Osteoblast (primary cell): ENCODE data around the gene ASL. TPM values are rescaled to one million over a fixed set of nuclear protein-coding genes. Genes with fewer than 3 reads are reported as not detected.
"Not testable (repeated sequence)": the region's sequence is repeated elsewhere in the genome, so short reads cannot be mapped to it uniquely, and the experiment has no call there.

Experiments used
- DNase-seq: peaks from one replicate; pipeline ENCODE4 v3.0.0; 2011; ENCODE audit warnings: low spot score, mixed read lengths; ENCODE audit not compliant: insufficient read length; ENCODE audit errors: missing footprints
- H2AFZ ChIP-seq: 2 replicates; pipeline ENCODE4 v1.6.0; 2011; ENCODE audit warnings: mild to moderate bottlenecking, low read length
- H3K27ac ChIP-seq: 2 replicates; pipeline ENCODE4 v1.5.1; 2011; ENCODE audit warnings: mild to moderate bottlenecking, low read depth, low read length, moderate library complexity
- H3K27me3 ChIP-seq: 2 replicates; pipeline ENCODE4 v1.6.0; 2012; ENCODE audit warnings: mild to moderate bottlenecking, control low read depth, inconsistent platforms, low read length, moderate library complexity; ENCODE audit not compliant: insufficient read depth
- H3K36me3 ChIP-seq: 2 replicates; pipeline ENCODE4 v1.5.1; 2011; ENCODE audit warnings: mild to moderate bottlenecking, low read length, control low read depth, moderate library complexity; ENCODE audit not compliant: insufficient read depth
- H3K4me1 ChIP-seq: 2 replicates; pipeline ENCODE4 v1.5.1; 2011; ENCODE audit warnings: mild to moderate bottlenecking, low read length, control low read depth, moderate library complexity; ENCODE audit not compliant: insufficient read depth
- H3K4me2 ChIP-seq: 2 replicates; pipeline ENCODE4 v1.6.0; 2011; ENCODE audit warnings: mild to moderate bottlenecking, low read length; ENCODE audit not compliant: insufficient read depth
- H3K4me3 ChIP-seq: fragments of 200-600 bp; sonication (generic); 3 replicates; pipeline ENCODE4 v1.5.1; 2012; ENCODE audit warnings: mild to moderate bottlenecking, low read length, inconsistent platforms; ENCODE audit not compliant: insufficient read depth
- H3K79me2 ChIP-seq: 2 replicates; pipeline ENCODE4 v1.6.0; 2012; ENCODE audit warnings: mild to moderate bottlenecking, low read length, control low read depth, inconsistent platforms; ENCODE audit not compliant: insufficient read depth
- H3K9me3 ChIP-seq: 2 replicates; pipeline ENCODE4 v1.5.1; 2011; ENCODE audit warnings: low read depth, low read length, control low read depth
- H4K20me1 ChIP-seq: 2 replicates; pipeline ENCODE4 v1.6.0; 2012; ENCODE audit warnings: mild to moderate bottlenecking, low read length, control low read depth; ENCODE audit not compliant: insufficient read depth
- total RNA-seq: library from RNA; depleted of rRNA; stranded (reverse); fragments of >200 nt; gene quantifications from 2 replicates; pipeline ENCODE4 v1.2.3, GENCODE V29; 2012
- TF ChIP-seq, protein P1 (sequence below): IDR thresholded peaks from 2 replicates; pipeline ENCODE4 v1.5.1; 2011; ENCODE audit warnings: mild to moderate bottlenecking, low read depth, low read length, moderate library complexity; ENCODE audit errors: extremely low read depth

Gene ASL
- total RNA-seq, 1 donor, result 53.6 TPM

DNA sequence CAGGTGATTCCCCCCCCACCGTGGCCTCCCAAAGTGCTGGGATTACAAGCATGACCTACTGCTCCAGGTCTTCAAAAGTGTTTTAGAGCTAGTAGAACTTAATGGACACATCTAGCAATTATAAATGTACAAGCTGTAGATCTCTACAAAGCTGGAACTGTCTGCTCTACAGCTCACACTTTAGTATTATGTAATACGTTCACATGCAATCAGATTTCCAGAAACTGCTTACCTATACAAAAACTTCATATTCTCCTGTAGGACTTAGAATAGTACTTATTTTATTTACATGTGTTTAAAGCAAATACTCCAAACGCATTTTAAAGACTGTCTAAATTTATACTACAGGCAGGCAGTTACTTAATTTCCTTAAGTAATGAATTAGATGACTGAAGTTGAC is 39.2 kb upstream of the ASL start:
- Histone ChIP-seq H3K27me3 (no peaks in the 10 kb centered on the region), H3K4me2 (no peak overlapping the region), H2AFZ (no peak overlapping the region), H3K4me3 (no peak overlapping the region), H3K4me1 (no peaks in the 10 kb centered on the region), H4K20me1 (no peaks in the 10 kb centered on the region), H3K27ac (no peak overlapping the region), H3K79me2 (no peaks in the 10 kb centered on the region), H3K9me3 (no peaks in the 10 kb centered on the region), H3K36me3 (no peaks in the 10 kb centered on the region)
- DNase-seq, result no peak
- TF ChIP-seq, protein P1, sequence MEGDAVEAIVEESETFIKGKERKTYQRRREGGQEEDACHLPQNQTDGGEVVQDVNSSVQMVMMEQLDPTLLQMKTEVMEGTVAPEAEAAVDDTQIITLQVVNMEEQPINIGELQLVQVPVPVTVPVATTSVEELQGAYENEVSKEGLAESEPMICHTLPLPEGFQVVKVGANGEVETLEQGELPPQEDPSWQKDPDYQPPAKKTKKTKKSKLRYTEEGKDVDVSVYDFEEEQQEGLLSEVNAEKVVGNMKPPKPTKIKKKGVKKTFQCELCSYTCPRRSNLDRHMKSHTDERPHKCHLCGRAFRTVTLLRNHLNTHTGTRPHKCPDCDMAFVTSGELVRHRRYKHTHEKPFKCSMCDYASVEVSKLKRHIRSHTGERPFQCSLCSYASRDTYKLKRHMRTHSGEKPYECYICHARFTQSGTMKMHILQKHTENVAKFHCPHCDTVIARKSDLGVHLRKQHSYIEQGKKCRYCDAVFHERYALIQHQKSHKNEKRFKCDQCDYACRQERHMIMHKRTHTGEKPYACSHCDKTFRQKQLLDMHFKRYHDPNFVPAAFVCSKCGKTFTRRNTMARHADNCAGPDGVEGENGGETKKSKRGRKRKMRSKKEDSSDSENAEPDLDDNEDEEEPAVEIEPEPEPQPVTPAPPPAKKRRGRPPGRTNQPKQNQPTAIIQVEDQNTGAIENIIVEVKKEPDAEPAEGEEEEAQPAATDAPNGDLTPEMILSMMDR, result no peak

DNA sequence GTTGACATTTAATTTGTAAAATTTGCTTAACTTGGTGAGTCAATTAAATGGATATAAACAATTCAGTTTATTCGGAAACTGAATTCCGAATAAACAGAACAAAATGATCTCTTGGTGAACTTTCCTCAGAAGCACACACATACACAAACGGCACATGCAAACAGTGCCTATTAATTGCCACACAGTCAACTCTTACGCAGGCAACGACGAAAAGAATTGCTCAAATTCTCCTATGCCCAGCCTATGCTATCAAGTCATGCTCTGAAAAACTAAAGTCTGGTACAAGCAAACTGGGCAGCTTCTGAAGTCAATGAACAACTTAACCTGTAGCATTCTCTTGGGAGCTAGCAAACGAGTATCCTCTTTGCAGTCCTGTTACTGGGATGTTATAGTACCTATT is 38.8 kb upstream of the ASL start:
- Histone ChIP-seq H3K36me3 (no peaks in the 10 kb centered on the region), H2AFZ (no peak overlapping the region), H3K27ac (no peak overlapping the region), H3K4me3 (no peak overlapping the region), H3K9me3 (no peaks in the 10 kb centered on the region), H3K4me2 (no peak overlapping the region), H3K79me2 (no peaks in the 10 kb centered on the region), H3K4me1 (no peaks in the 10 kb centered on the region), H4K20me1 (no peaks in the 10 kb centered on the region), H3K27me3 (no peaks in the 10 kb centered on the region)
- no peak for DNase-seq
- TF ChIP-seq, protein P1, result no peak

DNA sequence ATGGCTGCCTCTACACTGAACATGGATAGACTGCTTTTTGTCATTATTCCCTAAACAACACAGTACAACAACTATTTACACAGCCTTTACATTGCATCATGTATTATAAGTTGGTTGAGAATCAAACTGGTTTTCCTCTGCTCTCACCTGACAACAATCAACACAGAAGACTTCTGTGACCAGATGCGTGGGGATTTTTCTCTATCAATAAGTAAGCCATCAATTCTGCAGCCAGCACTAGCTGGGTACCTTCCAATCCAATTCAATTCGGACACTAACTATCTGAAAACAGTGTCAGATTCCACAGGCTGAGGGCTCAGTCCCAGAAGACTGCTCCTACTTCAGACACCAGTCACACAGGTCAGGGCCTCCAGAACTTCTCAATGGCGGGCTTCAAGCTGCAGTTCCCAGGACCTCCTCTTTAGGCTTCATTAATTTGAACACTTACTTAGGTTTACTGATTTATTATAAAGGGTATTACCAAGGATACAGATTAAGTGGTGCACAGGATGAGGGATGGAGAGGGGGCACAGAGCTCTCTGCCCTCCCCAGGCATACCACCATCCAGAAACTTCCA is 36.4 kb upstream of the ASL start:
- no peaks in the 10 kb centered on the region for H3K9me3 ChIP-seq
- H3K4me1 ChIP-seq, result peaks cover 7% of the 10 kb centered on the region
- H3K4me2 ChIP-seq, result no peak overlapping the region
- H3K27me3 ChIP-seq, result no peaks in the 10 kb centered on the region
- no peak overlapping the region for H3K4me3 ChIP-seq
- no peaks in the 10 kb centered on the region for H3K36me3 ChIP-seq
- DNase-seq, result no peak
- no peak overlapping the region for H3K27ac ChIP-seq
- no peak overlapping the region for H2AFZ ChIP-seq
- no peaks in the 10 kb centered on the region for H4K20me1 ChIP-seq
- no peaks in the 10 kb centered on the region for H3K79me2 ChIP-seq
- TF ChIP-seq, protein P1, result no peak

DNA sequence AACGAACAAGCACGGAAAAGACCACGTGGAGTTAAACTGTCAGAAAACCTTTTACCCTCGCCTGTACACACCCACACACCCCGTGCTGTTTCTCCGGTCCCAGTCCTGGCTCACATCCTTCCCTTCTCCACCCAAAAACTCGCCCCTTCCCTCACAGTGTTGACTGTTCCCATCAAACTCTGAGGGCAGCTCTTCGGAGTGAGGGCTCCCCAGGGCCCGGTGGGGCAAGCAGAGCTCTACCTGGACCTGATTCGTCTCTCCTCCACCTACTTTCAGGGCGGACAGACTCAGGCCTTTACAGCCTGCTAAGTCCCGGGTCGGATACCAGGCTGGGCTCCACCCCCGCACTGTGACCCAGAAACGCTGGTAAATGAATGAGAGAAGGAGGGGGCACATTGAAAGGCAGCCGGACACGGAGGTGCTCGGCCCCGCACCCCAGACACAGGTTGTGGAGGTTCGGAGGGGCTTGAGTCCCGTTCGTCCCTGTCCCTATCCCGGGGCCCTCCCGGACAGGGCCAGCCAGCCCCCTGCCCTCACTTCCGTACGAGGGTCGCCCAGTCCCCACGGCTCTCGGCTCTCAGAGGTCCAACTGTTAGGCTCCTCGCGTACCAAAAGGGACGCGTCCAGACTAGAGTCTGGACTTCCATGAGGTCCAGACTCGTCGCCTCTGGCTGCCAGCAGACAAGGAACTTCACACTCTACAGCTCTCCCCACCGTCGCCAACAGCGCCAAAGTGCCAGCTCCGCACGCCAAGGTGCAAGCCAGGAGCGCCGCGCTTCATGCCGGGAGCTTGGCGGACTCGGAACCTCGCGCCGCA is 31.7 kb upstream of the ASL start:
- TF ChIP-seq, protein P1, result no peak
- no peaks in the 10 kb centered on the region for H3K36me3 ChIP-seq
- H3K4me3 ChIP-seq, result peak overlapping the region; percentile 70
- peak overlapping the region; percentile 94 for H2AFZ ChIP-seq
- no peaks in the 10 kb centered on the region for H3K27me3 ChIP-seq
- peaks cover 19% of the 10 kb centered on the region for H3K4me1 ChIP-seq
- H4K20me1 ChIP-seq, result no peaks in the 10 kb centered on the region
- DNase-seq, result peak; percentile 66
- no peaks in the 10 kb centered on the region for H3K9me3 ChIP-seq
- peak overlapping the region; percentile 89 for H3K4me2 ChIP-seq
- no peak overlapping the region for H3K27ac ChIP-seq
- H3K79me2 ChIP-seq, result no peaks in the 10 kb centered on the region

DNA sequence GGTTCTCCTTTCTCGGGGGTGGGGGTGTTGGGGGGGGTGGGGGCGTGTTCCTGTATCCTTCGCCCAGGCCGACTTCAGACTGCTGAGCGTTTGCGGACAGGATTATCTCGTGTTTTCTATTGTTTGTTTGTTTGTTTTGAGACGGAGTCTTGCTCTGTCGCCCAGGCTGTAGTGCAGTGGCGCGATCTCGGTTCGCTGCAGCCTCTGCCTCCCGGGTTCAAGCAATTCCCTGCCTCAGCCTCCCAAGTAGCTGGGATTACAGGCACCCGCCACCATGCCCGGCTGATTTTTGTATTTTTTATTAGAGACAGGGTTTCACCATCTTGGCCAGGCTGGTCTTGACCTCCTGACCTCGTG is 31.1 kb upstream of the ASL start:
- Histone ChIP-seq H3K4me3 (peak overlapping the region; percentile 70), H2AFZ (peak overlapping the region; percentile 94), H3K4me1 (peaks cover 19% of the 10 kb centered on the region), H3K4me2 (peak overlapping the region; percentile 89)
- not testable (repeated sequence) for H3K9me3 ChIP-seq, H4K20me1 ChIP-seq, H3K27ac ChIP-seq, DNase-seq, H3K36me3 ChIP-seq, H3K27me3 ChIP-seq, H3K79me2 ChIP-seq
